HEK293 (cell line): Measurements from ENCODE around the gene MBLAC1.

Experiments
- HOXC10 ChIP-seq: sonication (generic); formaldehyde crosslinking; IDR thresholded peaks from 2 replicates; pipeline ENCODE4 v1.8.1; 2023; ENCODE audit warnings: mild to moderate bottlenecking, missing genetic modification reagents
- KLF8 ChIP-seq: fragments of 450-650 bp; formaldehyde crosslinking; IDR thresholded peaks from 2 replicates; pipeline ENCODE4 v1.5.1; 2016; ENCODE audit warnings: missing biosample characterization, missing genetic modification characterization
- SALL2 ChIP-seq: fragments of 450-650 bp; formaldehyde crosslinking; IDR thresholded peaks from 2 replicates; pipeline ENCODE4 v1.5.0; 2017; ENCODE audit warnings: missing biosample characterization, mild to moderate bottlenecking, missing genetic modification characterization, borderline replicate concordance
- SP3 ChIP-seq: fragments of 450-650 bp; formaldehyde crosslinking; IDR thresholded peaks from 2 replicates; pipeline ENCODE4 v1.5.1; 2016; ENCODE audit warnings: missing biosample characterization, missing genetic modification characterization
- ZFHX2 ChIP-seq: fragments of 450-650 bp; formaldehyde crosslinking; conservative IDR thresholded peaks from 2 replicates; pipeline ENCODE4 v1.5.1; 2016; ENCODE audit warnings: missing biosample characterization, missing genetic modification characterization
- ZFP37 ChIP-seq: fragments of 450-650 bp; formaldehyde crosslinking; IDR thresholded peaks from 2 replicates; pipeline ENCODE4 v1.5.1; 2016; ENCODE audit warnings: missing biosample characterization, missing genetic modification characterization
- ZNF624 ChIP-seq: fragments of 450-650 bp; formaldehyde crosslinking; IDR thresholded peaks from 2 replicates; pipeline ENCODE4 v1.5.1; 2017; ENCODE audit warnings: missing biosample characterization, missing genetic modification characterization
- ZNF830 ChIP-seq: fragments of 450-650 bp; IDR thresholded peaks from 2 replicates; pipeline ENCODE4 v1.5.0; 2018; ENCODE audit warnings: missing biosample characterization, missing genetic modification characterization, low read depth, mild to moderate bottlenecking, moderate library complexity
- TF ChIP-seq, protein P1 (sequence below): fragments of 450-650 bp; formaldehyde crosslinking; IDR thresholded peaks from 2 replicates; pipeline ENCODE4 v1.5.1; 2017; ENCODE audit warnings: missing biosample characterization, missing genetic modification characterization
- TF ChIP-seq, protein P2 (sequence below): fragments of 450-650 bp; formaldehyde crosslinking; IDR thresholded peaks from 2 replicates; pipeline ENCODE4 v1.5.1; 2017; ENCODE audit warnings: missing biosample characterization, missing genetic modification characterization

MBLAC1 gene

DNA sequence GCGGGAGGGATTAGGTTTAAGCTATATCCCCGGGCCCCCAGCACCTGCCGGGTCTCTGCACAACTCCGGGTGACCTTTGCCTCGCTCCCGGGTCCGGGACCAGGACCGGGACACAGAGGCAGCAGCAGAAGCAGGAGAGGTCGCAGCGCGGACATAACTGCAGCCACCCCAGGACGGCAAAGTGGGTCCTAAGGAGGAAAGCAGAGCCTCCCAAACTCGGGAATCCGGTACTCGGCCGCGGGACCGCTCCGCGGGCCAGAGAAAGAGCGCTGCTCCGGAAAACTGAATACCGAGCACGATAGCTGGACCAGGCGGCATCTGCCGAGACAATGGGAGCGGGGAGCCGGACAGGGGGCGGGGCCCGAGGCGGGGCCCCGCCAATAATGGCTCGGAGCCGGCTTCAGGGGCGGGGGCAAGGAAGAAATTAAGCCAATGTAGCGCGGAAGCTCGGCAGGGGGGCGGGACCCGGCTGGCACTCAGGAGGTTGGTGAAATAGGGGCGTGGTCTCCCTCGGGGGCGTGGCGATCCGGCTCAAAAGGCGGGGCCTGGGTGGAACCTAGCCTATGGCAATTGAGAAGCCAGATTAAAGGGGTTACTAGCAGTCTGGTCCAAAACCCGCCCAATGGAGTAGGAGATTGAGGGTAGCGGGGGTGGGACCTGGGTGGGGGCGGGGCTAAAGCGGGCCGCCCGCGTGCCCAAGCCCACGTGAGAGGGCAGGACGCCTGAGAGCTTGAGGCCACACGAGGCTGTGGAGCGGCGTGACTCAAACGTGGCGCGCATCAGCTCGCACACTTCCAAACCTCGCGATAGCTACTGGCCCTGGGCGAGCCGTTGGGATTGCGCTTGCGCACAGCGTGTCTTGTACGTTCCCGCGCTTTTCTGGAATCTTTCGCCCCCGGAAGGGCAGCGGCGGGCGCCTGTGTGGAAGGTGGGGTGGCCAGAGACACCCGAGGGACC, 50.6 kb downstream of the MBLAC1 start, which contains the start of the genes GPC2 and STAG3 (continued):
- TF ChIP-seq, protein P1, sequence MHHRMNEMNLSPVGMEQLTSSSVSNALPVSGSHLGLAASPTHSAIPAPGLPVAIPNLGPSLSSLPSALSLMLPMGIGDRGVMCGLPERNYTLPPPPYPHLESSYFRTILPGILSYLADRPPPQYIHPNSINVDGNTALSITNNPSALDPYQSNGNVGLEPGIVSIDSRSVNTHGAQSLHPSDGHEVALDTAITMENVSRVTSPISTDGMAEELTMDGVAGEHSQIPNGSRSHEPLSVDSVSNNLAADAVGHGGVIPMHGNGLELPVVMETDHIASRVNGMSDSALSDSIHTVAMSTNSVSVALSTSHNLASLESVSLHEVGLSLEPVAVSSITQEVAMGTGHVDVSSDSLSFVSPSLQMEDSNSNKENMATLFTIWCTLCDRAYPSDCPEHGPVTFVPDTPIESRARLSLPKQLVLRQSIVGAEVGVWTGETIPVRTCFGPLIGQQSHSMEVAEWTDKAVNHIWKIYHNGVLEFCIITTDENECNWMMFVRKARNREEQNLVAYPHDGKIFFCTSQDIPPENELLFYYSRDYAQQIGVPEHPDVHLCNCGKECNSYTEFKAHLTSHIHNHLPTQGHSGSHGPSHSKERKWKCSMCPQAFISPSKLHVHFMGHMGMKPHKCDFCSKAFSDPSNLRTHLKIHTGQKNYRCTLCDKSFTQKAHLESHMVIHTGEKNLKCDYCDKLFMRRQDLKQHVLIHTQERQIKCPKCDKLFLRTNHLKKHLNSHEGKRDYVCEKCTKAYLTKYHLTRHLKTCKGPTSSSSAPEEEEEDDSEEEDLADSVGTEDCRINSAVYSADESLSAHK (tag by site-specific recombination), result no peak
- TF ChIP-seq, protein P2, sequence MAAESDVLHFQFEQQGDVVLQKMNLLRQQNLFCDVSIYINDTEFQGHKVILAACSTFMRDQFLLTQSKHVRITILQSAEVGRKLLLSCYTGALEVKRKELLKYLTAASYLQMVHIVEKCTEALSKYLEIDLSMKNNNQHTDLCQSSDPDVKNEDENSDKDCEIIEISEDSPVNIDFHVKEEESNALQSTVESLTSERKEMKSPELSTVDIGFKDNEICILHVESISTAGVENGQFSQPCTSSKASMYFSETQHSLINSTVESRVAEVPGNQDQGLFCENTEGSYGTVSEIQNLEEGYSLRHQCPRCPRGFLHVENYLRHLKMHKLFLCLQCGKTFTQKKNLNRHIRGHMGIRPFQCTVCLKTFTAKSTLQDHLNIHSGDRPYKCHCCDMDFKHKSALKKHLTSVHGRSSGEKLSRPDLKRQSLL, result no peak
- TF ChIP-seq SALL2 (tag by site-specific recombination), result no peak
- TF ChIP-seq ZFP37 (tag by site-specific recombination), result no peak
- no peak for TF ChIP-seq ZNF830 (tag by site-specific recombination)
- TF ChIP-seq KLF8 (tag by site-specific recombination), result no peak
- TF ChIP-seq ZFHX2 (tag by site-specific recombination), result 0 out of 2 replicates have a peak, but pooled peaks have one; percentile 33
- no peak for TF ChIP-seq ZNF624
- TF ChIP-seq HOXC10, result no peak
- peak; percentile 78 for TF ChIP-seq SP3
